BLaER1 (cell line): ENCODE data around the gene YPEL3.
"Not testable (repeated sequence)": the region's sequence is repeated elsewhere in the genome, so short reads cannot be mapped to it uniquely, and the experiment has no call there.

Source experiments
- H3K27ac ChIP-seq: shearing (Covaris generic); formaldehyde crosslinking; 2 replicates; pipeline ENCODE4 v1.8.1; 2022
- H3K27me3 ChIP-seq: shearing (Covaris generic); formaldehyde crosslinking; 2 replicates; pipeline ENCODE4 v1.8.1; 2022
- H3K36me3 ChIP-seq: shearing (Covaris generic); formaldehyde crosslinking; 2 replicates; pipeline ENCODE4 v1.8.1; 2022
- H3K4me1 ChIP-seq: shearing (Covaris generic); formaldehyde crosslinking; 2 replicates; pipeline ENCODE4 v1.8.1; 2022
- H3K4me2 ChIP-seq: shearing (Covaris generic); formaldehyde crosslinking; 2 replicates; pipeline ENCODE4 v1.8.1; 2022
- H3K4me3 ChIP-seq: shearing (Covaris generic); formaldehyde crosslinking; 2 replicates; pipeline ENCODE4 v1.8.1; 2022
- H3K9ac ChIP-seq: shearing (Covaris generic); formaldehyde crosslinking; 2 replicates; pipeline ENCODE4 v1.8.1; 2022
- H3K9me3 ChIP-seq: shearing (Covaris generic); formaldehyde crosslinking; 2 replicates; pipeline ENCODE4 v1.8.1; 2022
- H4K20me1 ChIP-seq: shearing (Covaris generic); formaldehyde crosslinking; 2 replicates; pipeline ENCODE4 v1.8.1; 2022
- Cebpa-rat ChIP-seq: shearing (Covaris generic); IDR thresholded peaks from 2 replicates; pipeline ENCODE4 v1.8.1; 2022

The YPEL3 gene

GRCh38 chr16:30136971-30137605 lies 41.1 kb upstream of the YPEL3 start:
- H4K20me1 ChIP-seq: no peaks in the 10 kb centered on the region
- H3K9me3 ChIP-seq: no peaks in the 10 kb centered on the region
- H3K4me3 ChIP-seq: no peak overlapping the region
- no peak overlapping the region for H3K4me2 ChIP-seq
- TF ChIP-seq Cebpa-rat: no peak
- no peaks in the 10 kb centered on the region for H3K27me3 ChIP-seq
- no peaks in the 10 kb centered on the region for H3K36me3 ChIP-seq
- no peak overlapping the region for H3K9ac ChIP-seq
- H3K27ac ChIP-seq: no peak overlapping the region
- peaks cover 38% of the 10 kb centered on the region for H3K4me1 ChIP-seq

DNA sequence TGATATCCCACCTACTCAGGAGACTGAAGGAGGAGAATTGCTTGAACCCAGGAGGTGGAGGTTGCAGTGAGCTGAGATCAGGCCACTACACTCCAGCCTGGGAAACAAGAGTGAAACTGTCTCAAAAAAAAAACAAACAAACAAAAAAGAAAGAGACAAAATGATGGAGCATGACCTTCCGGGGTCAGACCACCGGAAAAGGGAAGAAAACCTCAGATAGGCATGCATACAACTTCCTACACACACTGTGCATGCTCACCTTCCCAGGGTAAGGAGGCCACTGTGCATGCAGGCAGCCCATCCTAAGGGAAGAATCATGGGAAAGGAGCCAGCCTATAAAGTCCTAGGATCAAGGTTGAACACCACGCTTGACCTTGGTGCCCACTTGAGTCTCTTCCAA lies 36.6 kb upstream of the YPEL3 start:
- H3K36me3 ChIP-seq: no peaks in the 10 kb centered on the region
- TF ChIP-seq Cebpa-rat: no peak

GRCh38 chr16:30131869-30132475 lies 36.0 kb upstream of the YPEL3 start:
- Histone ChIP-seq H3K4me3 (0 out of 2 replicates have a peak overlapping the region, but pooled peaks have one; percentile 36), H3K4me1 (peaks cover 36% of the 10 kb centered on the region), H3K36me3 (no peaks in the 10 kb centered on the region), H3K9me3 (peaks cover 21% of the 10 kb centered on the region), H3K4me2 (peak overlapping the region; percentile 64), H3K9ac (no peak overlapping the region), H3K27ac (peak overlapping the region; percentile 53), H4K20me1 (no peaks in the 10 kb centered on the region), H3K27me3 (no peaks in the 10 kb centered on the region)
- TF ChIP-seq Cebpa-rat: no peak

More for the DNA sequence above, 36.6 kb upstream of the YPEL3 start:
- Histone ChIP-seq H3K9ac (no peak overlapping the region), H3K4me2 (peak overlapping the region; percentile 64), H4K20me1 (no peaks in the 10 kb centered on the region), H3K4me3 (no peak overlapping the region), H3K9me3 (peaks cover 21% of the 10 kb centered on the region), H3K27ac (peak overlapping the region; percentile 53), H3K27me3 (no peaks in the 10 kb centered on the region), H3K4me1 (peaks cover 32% of the 10 kb centered on the region)

DNA sequence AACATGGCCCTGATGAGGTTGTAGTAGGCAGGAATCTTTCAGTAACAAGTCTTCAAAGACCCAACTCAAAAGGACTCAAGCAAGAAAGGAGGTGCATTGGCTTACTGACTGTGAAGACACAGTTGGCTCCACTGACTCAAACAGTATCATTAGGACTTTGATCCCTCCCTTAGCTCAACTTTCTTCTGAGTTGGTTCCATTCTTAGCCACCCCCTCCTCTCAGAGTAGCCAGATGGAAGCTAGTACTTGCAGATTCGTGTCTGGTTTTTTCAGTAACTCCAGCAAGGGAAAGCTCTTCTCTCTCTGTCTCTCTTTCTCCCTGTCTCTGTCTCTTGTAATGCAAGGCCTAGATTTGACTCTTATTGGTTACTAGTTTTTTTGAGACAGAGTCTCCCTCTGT lies 32.0 kb upstream of the YPEL3 start:
- no peak overlapping the region for H3K4me3 ChIP-seq
- H3K27me3 ChIP-seq: no peaks in the 10 kb centered on the region
- TF ChIP-seq Cebpa-rat: no peak
- no peak overlapping the region for H3K4me2 ChIP-seq
- no peaks in the 10 kb centered on the region for H3K36me3 ChIP-seq
- no peak overlapping the region for H3K9ac ChIP-seq
- H4K20me1 ChIP-seq: no peaks in the 10 kb centered on the region
- H3K9me3 ChIP-seq: peaks cover 21% of the 10 kb centered on the region
- H3K27ac ChIP-seq: no peak overlapping the region
- H3K4me1 ChIP-seq: peaks cover 48% of the 10 kb centered on the region

- not testable (repeated sequence) for H3K4me2 ChIP-seq, H3K9me3 ChIP-seq, H3K36me3 ChIP-seq, H3K27ac ChIP-seq, H4K20me1 ChIP-seq, H3K4me3 ChIP-seq, H3K9ac ChIP-seq, H3K27me3 ChIP-seq
- peaks cover 44% of the 10 kb centered on the region for H3K4me1 ChIP-seq
Observed at GRCh38 chr16:30125690-30126089, 29.7 kb upstream of the YPEL3 start.

GRCh38 chr16:30124985-30125379 lies 29.0 kb upstream of the YPEL3 start:
- H3K4me3 ChIP-seq: no peak overlapping the region
- no peaks in the 10 kb centered on the region for H3K27me3 ChIP-seq
- no peak overlapping the region for H3K4me2 ChIP-seq
- no peak overlapping the region for H3K9ac ChIP-seq
- no peaks in the 10 kb centered on the region for H4K20me1 ChIP-seq
- H3K9me3 ChIP-seq: 0 out of 2 replicates have a peak, but pooled peaks cover under 1% of the 10 kb centered on the region
- H3K27ac ChIP-seq: no peak overlapping the region
- no peak for TF ChIP-seq Cebpa-rat
- H3K4me1 ChIP-seq: peaks cover 41% of the 10 kb centered on the region
- H3K36me3 ChIP-seq: peaks cover 10% of the 10 kb centered on the region

DNA sequence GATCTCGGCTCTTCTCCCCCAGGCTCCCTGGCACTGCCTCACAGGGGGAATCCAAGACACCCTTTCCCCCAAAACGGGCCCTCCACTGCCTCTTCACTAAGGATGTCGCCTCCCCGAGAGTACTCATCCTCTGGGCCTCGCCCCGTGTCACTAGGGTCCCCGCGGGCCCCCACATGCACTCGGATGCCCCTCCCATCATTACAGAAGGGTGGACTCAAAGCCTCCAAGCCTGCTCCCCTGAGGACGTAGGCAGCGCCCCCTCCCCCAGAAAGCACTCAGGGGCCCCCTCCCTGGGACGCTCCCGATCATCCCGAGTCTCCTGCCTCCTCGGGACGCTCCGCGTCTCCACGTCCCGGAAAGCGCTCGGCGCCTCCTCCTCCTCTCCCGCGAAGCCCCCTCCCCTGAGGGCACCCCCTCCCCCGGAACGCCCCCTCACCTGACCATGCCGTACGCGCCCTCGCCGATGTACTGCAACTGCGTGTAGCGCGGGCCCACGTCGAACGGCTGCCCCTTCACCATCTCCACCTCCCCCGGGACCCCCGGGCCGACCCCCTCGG lies 26.7 kb upstream of the YPEL3 start:
- Histone ChIP-seq H3K4me2 (peak overlapping the region; percentile 98), H4K20me1 (no peaks in the 10 kb centered on the region), H3K9me3 (no peaks in the 10 kb centered on the region), H3K36me3 (peaks cover 33% of the 10 kb centered on the region), H3K4me3 (peak overlapping the region; percentile 79), H3K4me1 (peaks cover 51% of the 10 kb centered on the region), H3K9ac (peak overlapping the region; percentile 82), H3K27me3 (no peaks in the 10 kb centered on the region), H3K27ac (peak overlapping the region; percentile 78)
- TF ChIP-seq Cebpa-rat: no peak

DNA sequence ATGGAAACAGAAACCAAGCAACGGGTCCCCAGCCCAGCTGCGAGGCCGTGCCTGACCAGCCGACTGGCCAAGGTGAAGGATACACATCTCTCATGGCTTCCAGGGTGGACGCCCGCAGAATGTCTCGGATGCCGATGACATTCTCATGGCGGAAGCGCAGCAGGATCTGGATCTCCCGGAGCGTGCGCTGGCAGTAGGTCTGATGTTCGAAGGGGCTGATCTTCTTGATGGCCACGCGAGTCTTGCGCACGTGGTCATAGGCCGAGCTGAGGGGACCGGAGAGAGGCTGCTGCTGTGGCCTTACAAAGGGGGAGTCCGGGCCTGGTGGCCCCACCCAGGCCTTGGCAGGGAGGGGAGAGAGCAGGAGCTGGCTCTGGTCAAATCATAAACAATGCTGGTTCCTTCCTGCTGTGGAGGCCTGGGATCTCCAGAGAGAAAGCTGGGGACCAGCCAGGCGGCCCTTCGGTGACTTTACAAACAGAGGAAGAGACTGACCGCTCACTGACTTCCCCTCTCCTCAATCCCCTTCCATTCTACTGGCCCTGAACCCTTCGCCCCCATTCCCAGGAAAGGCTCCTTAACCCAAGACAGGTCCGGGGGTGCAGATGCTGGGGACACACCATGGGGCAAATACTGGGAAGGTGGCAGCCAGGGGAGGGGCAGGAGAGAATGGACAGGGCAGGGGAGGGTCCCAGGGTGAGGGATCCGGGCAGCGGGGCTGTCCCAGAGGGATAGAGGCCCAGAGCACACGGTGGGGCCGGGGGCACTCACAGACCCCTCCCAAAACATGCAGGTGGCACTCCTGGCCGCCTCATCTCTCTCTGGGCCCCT lies 25.9 kb upstream of the YPEL3 start:
- Histone ChIP-seq H3K4me1 (peaks cover 47% of the 10 kb centered on the region), H3K27ac (peak overlapping the region; percentile 78), H3K9ac (peak overlapping the region; percentile 82), H3K4me2 (peak overlapping the region; percentile 98), H3K36me3 (peaks cover 41% of the 10 kb centered on the region), H3K4me3 (peak overlapping the region; percentile 79), H3K9me3 (no peaks in the 10 kb centered on the region), H4K20me1 (no peaks in the 10 kb centered on the region), H3K27me3 (no peaks in the 10 kb centered on the region)
- no peak for TF ChIP-seq Cebpa-rat

- no peak for TF ChIP-seq Cebpa-rat
- Histone ChIP-seq H3K4me3 (no peak overlapping the region), H3K9me3 (no peaks in the 10 kb centered on the region), H3K27me3 (no peaks in the 10 kb centered on the region), H3K27ac (no peak overlapping the region), H3K36me3 (peaks cover 55% of the 10 kb centered on the region), H4K20me1 (no peaks in the 10 kb centered on the region), H3K9ac (no peak overlapping the region), H3K4me2 (peak overlapping the region; percentile 22; the same call in 1 of the 2 replicates), H3K4me1 (peaks cover 39% of the 10 kb centered on the region)
Observed at GRCh38 chr16:30120340-30121105, 24.5 kb upstream of the YPEL3 start.
